HepG2 (cell line): ENCODE results near the gene MRPL58. TPM values are rescaled to one million over a fixed set of nuclear protein-coding genes. Genes with fewer than 3 reads are reported as not detected.
A peak's percentile ranks its signal among the peaks of the same experiment; 100 is the strongest.

Experiments
- ATAC-seq: fragments of 200-7000 bp; cut with Tn5 transposase; 3 replicates; pipeline ENCODE4 v1.9.1; 2020; ENCODE audit warnings: mild to moderate bottlenecking, moderate library complexity
- BruUV-seq: library from RNA; stranded (reverse); fragments of 400-500 nt; replicated peaks from 2 replicates; lab custom pipeline; 2021; lab: Mats Ljungman, UMichigan
- CTCF ChIA-PET: fragments of 300-600 bp; formaldehyde crosslinking; extraction: SDS; loops from one replicate; lab custom pipeline; 2021; ENCODE audit warnings: low total read pairs, inconsistent platforms, low intra/inter-chr PET ratio; lab: Yijun Ruan, JAX
- POLR2A ChIA-PET: fragments of 350-600 bp; sonication (Branson Sonifier 250); formaldehyde crosslinking; loops from one replicate; lab custom pipeline; 2020; ENCODE audit warnings: antibody characterized with exemption, inconsistent platforms; lab: Yijun Ruan, JAX
- DNase-seq: peaks from one replicate; pipeline ENCODE4 v3.0.0-alpha.2; 2015; ENCODE audit warnings: low spot score
- FAIRE-seq: peaks from 3 replicates; lab custom pipeline; 2011; peaks lifted over from hg19 to GRCh38; lab: Jason Lieb, UNC
- H2AFZ ChIP-seq: one replicate; pipeline ENCODE4 v1.6.1; 2011; ENCODE audit warnings: low read length, inconsistent platforms
- H3K27ac ChIP-seq: fragments of 300-600 bp; 3 replicates; pipeline ENCODE4 v1.8.0; 2011; ENCODE audit warnings: mixed run types, mild to moderate bottlenecking, mixed read lengths, low read length, inconsistent platforms; ENCODE audit not compliant: insufficient read depth; ENCODE audit errors: extremely low read length
- H3K27me3 ChIP-seq, 2 experiments: fragments of 200-600 bp in 1 of 2; 2 replicates in 1 of 2; 3 replicates in 1 of 2; pipeline versions ENCODE4 v1.6.0 to v1.8.0; 2011; ENCODE audit warnings: low read length in 2 of 2, mild to moderate bottlenecking in 2 of 2, moderate library complexity in 2 of 2, inconsistent platforms in 1 of 2; ENCODE audit not compliant: insufficient read depth in 2 of 2, control insufficient read depth in 1 of 2
- H3K36me3 ChIP-seq, 2 experiments: fragments of 200-600 bp in 1 of 2; replicated peaks in 1 of 2; 2 replicates in 1 of 2; 3 replicates in 1 of 2; pipeline versions ENCODE4 v1.5.1 to v1.8.0; 2011; ENCODE audit warnings: low read length in 2 of 2, inconsistent platforms in 1 of 2; ENCODE audit not compliant: insufficient read depth in 2 of 2, control insufficient read depth in 1 of 2
- H3K4me1 ChIP-seq: 2 replicates; pipeline ENCODE4 v1.5.1; 2012; ENCODE audit warnings: low read length, inconsistent platforms; ENCODE audit not compliant: insufficient read depth
- H3K4me2 ChIP-seq: 2 replicates; pipeline ENCODE4 v1.6.0; 2011; ENCODE audit warnings: low read depth, low read length, inconsistent platforms
- H3K4me3 ChIP-seq, 3 experiments: fragments of 200-600 bp in 1 of 3; sonication (generic), shearing (Covaris generic) in 1 of 3; replicated peaks in 1 of 3; 2 replicates each; pipeline ENCODE4 v1.5.1; 2011 to 2016; ENCODE audit warnings: low read length in 3 of 3, inconsistent platforms in 2 of 3, low read depth in 2 of 3, mild to moderate bottlenecking in 2 of 3, control low read depth in 1 of 3, mixed read lengths in 1 of 3; ENCODE audit not compliant: insufficient read depth in 1 of 3
- H3K79me2 ChIP-seq: one replicate; pipeline ENCODE4 v1.6.1; 2011; ENCODE audit warnings: low read length, inconsistent platforms; ENCODE audit not compliant: insufficient read depth
- H3K9ac ChIP-seq: 2 replicates; pipeline ENCODE4 v1.6.0; 2011; ENCODE audit warnings: mild to moderate bottlenecking, low read depth, low read length, inconsistent platforms; ENCODE audit not compliant: insufficient read depth
- H3K9me3 ChIP-seq: 2 replicates; pipeline ENCODE4 v1.5.1; 2012; ENCODE audit warnings: mild to moderate bottlenecking, low read length
- H4K20me1 ChIP-seq: 2 replicates; pipeline ENCODE4 v1.6.0; 2011; ENCODE audit warnings: inconsistent platforms, mild to moderate bottlenecking, low read length, moderate library complexity; ENCODE audit not compliant: insufficient read depth
- IKZF1 ChIP-seq: fragments of 450-650 bp; IDR thresholded peaks from 2 replicates; pipeline ENCODE4 v1.7.1; 2016
- MAFF ChIP-seq: IDR thresholded peaks from 2 replicates; pipeline ENCODE4 v1.6.1; 2011; ENCODE audit warnings: low read depth, low read length, improper control_type of control experiment
- MAFK ChIP-seq, 2 experiments: IDR thresholded peaks in 1 of 2; conservative IDR thresholded peaks in 1 of 2; 2 replicates each; pipeline ENCODE4 v1.6.1; 2011; ENCODE audit warnings: improper control_type of control experiment in 2 of 2, low read length in 2 of 2
- PAX8 ChIP-seq: sonication (generic); formaldehyde crosslinking; IDR thresholded peaks from 2 replicates; pipeline ENCODE4 v1.8.0; 2022; ENCODE audit warnings: mild to moderate bottlenecking, missing genetic modification reagents, borderline replicate concordance
- RFX1 ChIP-seq: fragments of 450-650 bp; IDR thresholded peaks from 2 replicates; pipeline ENCODE4 v1.6.1; 2017
- ZFP36L1 ChIP-seq: sonication (generic); formaldehyde crosslinking; IDR thresholded peaks from 2 replicates; pipeline ENCODE4 v1.8.0; 2022; ENCODE audit warnings: mild to moderate bottlenecking, missing genetic modification reagents, moderate library complexity
- WGBS: methylation state at CpG from one replicate; pipeline ENCODE4 v1.1.6; 2017; ENCODE audit warnings: low lambda C conversion rate; 5-methylcytosine and 5-hydroxymethylcytosine counted together
- in situ Hi-C: cut with HindIII; loops from 2 replicates; pipeline ENCODE4 v1.10.0; 2017; ENCODE audit warnings: low pct_unique_long_range_greater_than_20kb; ENCODE audit not compliant: extremely low pct_ligation_motif_present
- intact Hi-C: fragments of 100-400 bp; cut with micrococcal nuclease; formaldehyde crosslinking; loops from one replicate; pipeline ENCODE4 v1.10.0; 2022; ENCODE audit not compliant: unreplicated experiment
- polyA plus RNA-seq, 8 experiments: library from polyadenylated mRNA; depleted of rRNA in 3 of 8; stranded (reverse) in 7 of 8; unstranded in 1 of 8; fragments of >200 nt; fragmentation: Illumina TruSeq in 4 of 8; extraction: Trizol in 4 of 8; gene quantifications; 2 replicates each; pipeline versions ENCODE4 v1.2.1 to v1.2.3, GENCODE V29; 2011 to 2016; ENCODE audit warnings: low read depth in 4 of 8, missing spikeins in 1 of 8, mixed read lengths in 1 of 8; ENCODE audit not compliant: insufficient read depth in 1 of 8
- total RNA-seq, 5 experiments: library from RNA; depleted of rRNA; stranded (reverse); fragments of >200 nt; fragmentation: Illumina TruSeq; extraction: Trizol; gene quantifications; 2 replicates each; pipeline ENCODE4 v1.2.3, GENCODE V29; 2016; ENCODE audit warnings: low read depth in 1 of 5
- TF ChIP-seq, protein P1 (sequence below): sonication (generic); formaldehyde crosslinking; IDR thresholded peaks from 2 replicates; pipeline ENCODE4 v1.5.0; 2020; ENCODE audit warnings: mild to moderate bottlenecking, missing genetic modification reagents, borderline replicate concordance

MRPL58 gene
- total and polyA plus RNA-seq, 2 of the 13 experiments (the other 11 are each of a cell fraction or from before 2014, with no cell fraction given): 44.9 to 68.9 TPM

DNA sequence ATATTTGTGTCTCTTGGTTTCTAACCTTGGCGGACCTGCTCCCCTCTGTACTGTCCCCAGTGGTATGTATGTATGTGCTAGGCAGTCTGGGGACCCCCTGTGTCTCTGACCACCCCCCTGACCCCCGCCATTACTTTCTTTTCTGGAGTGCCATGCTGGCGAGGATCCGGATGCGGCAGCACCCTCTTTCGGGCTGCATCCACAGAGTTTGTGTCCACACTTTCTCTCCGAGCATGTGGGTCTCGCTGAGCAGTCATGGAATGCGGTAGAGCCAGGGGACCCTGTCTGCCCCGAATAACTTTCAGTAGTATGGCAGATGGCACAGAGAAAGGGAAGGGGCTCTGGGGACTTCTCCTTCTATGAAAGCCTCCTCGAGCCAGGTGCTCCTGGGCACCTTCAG lies 51.6 kb downstream of the MRPL58 start (continued):
- TF ChIP-seq, protein P1, sequence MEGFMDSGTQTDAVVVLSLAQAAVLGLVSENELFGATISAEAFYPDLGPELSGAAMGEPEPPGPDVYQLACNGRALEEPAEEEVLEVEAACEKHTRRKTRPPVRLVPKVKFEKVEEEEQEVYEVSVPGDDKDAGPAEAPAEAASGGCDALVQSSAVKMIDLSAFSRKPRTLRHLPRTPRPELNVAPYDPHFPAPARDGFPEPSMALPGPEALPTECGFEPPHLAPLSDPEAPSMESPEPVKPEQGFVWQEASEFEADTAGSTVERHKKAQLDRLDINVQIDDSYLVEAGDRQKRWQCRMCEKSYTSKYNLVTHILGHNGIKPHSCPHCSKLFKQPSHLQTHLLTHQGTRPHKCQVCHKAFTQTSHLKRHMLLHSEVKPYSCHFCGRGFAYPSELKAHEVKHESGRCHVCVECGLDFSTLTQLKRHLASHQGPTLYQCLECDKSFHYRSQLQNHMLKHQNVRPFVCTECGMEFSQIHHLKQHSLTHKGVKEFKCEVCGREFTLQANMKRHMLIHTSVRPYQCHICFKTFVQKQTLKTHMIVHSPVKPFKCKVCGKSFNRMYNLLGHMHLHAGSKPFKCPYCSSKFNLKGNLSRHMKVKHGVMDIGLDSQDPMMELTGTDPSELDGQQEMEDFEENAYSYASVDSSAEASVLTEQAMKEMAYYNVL (CRISPR knock-in tag): no peak
- TF ChIP-seq IKZF1: no peak

DNA sequence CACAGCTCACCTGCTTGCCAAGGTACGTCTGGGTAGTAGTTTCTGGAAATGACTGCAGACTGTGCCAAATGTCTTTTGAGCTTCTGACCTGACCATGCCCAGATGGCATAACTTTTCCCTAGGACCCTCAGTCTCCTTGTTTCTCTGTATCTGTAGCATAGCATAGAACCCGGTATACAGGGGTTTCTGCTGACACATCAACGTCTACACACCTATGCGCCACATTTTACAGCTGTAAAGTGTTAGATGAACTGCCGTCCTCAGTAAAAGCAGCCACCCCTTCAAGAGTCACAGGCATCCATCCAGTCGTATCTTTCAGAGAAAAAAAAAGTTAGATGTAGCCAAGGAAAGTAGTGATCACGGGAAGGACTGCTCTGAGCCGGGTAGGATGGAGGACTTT lies 52.0 kb downstream of the MRPL58 start:
- H3K9me3 ChIP-seq: no peaks in the 10 kb centered on the region
- BruUV-seq: no TSS peak
- H3K4me3 ChIP-seq: no peak overlapping the region
- no peak overlapping the region for H3K4me2 ChIP-seq
- H4K20me1 ChIP-seq: no peaks in the 10 kb centered on the region
- H2AFZ ChIP-seq: no peak overlapping the region
- WGBS: 96% methylated on average over 8 of the region's 8 CpGs
- no peak overlapping the region for H3K9ac ChIP-seq
- in situ Hi-C loops: no loop called here
- FAIRE-seq: no peak
- 0 out of 2 replicates have a peak, but pooled peaks cover 6% of the 10 kb centered on the region for H3K4me1 ChIP-seq
- CTCF ChIA-PET: interaction anchor here (0.8 kb wide), 1 partner anchor 41 kb away, joined by 3 read pairs; no protein-coding TSS in a partner anchor
- no peak for DNase-seq
- H3K36me3 ChIP-seq: peaks cover 24 to 50% of the 10 kb centered on the region in 2 experiments
- H3K79me2 ChIP-seq: no peaks in the 10 kb centered on the region
- H3K27ac ChIP-seq: no peak overlapping the region
- intact Hi-C loops: no loop called here
- no peak for ATAC-seq
- TF ChIP-seq MAFF: 0 out of 2 replicates have a peak, but pooled peaks have one; percentile 42
- TF ChIP-seq MAFK (conservative IDR thresholded peaks at IDR 0.05 in 1 of 2, IDR thresholded peaks at IDR 0.05 in 1 of 2; ENCODE audit: low read length in 2 of 2): peak; percentile 47 to 58; a peak in 2 of 4 replicates
- TF ChIP-seq RFX1: no peak
- TF ChIP-seq ZFP36L1: no peak
- TF ChIP-seq PAX8 (CRISPR knock-in tag): no peak
- POLR2A ChIA-PET: no interaction called here
- H3K27me3 ChIP-seq: no peaks in the 10 kb centered on the region
